ENCODE measurements around the gene SNX21.
"Not testable (repeated sequence)": the region's sequence is repeated elsewhere in the genome, so short reads cannot be mapped to it uniquely, and the experiment has no call there.

Gene SNX21

DNA sequence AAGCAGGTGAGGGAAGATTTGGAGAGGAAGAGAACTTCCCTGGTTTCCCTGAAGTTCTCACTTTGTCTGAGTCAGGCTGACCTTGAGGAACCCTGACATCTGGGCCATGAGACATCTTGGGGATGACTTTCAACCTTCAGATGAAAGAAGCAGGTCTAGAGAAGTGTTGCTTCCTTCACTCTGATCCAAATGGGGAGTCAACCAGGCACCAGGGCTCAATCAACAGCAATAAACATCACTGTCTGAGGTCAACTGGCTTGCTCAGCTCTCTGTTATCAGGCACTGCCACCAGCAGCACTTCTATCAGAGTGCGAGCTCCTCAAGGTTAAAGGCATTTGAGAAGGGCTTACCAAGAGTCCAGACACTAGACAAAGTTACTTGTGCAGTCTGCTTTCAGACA, 17.3 kb downstream of the SNX21 start:
- DNase-seq (ENCODE audit: low read depth in 2 of 2): no peak

DNA sequence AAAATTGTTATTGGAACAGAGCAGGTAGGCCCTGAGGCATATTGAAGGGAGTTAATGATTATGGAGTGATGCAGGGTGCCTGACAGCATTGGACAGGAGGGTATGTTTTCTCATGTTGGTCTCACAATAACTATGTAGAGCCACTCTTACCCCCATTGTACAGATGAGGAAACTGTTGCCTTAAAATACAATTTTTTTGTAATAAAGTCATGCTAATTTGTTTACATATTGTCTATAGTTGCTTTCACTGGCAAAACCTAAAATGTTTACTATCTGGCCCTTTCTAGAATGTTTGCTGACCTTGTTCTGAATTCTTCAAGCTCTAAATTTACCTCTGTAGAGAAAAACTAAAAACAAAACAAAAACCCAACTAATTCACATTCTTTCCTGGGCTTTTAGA, 17.9 kb downstream of the SNX21 start:
- DNase-seq (ENCODE audit: low read depth in 2 of 2): no peak

DNA sequence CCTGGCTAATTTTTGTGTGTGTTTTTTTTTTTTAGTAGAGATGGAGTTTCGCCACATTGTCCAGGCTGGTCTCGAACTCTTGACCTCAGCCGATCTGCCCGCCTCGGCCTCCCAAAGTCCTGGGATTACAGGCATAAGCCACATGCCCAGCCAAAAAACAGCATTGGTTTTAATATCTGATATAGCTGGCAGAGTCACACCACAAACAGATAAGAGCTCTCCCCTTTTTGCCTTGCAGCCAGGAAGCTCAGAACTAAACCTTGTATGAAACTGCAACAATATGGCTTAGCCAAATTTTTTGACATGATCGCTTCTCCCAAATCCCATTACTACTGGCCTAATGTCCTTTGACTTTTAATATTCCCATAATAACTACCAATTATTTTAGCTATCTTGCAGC, 18.7 kb downstream of the SNX21 start:
- no peak for DNase-seq (ENCODE audit: low read depth in 2 of 2)

DNA sequence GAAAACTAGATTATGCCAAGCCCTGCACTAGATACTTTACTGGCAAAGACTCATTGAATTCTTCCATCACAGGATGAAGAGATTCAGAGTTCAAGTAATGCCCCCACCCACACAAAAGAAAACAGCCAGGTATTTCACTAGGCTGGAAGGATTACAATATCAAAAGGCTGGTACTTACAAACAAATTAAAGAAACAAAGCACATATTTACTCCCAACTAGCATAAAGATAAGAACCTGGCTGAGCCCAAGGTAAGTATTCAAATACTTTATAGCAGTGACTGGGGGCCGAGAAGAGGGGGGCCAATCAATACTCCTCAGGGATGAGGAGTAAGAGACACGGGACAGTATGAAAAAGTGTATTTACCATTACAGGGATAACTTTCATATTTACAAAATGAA, 19.9 kb downstream of the SNX21 start:
- DNase-seq (ENCODE audit: low read depth in 2 of 2): no peak

DNA sequence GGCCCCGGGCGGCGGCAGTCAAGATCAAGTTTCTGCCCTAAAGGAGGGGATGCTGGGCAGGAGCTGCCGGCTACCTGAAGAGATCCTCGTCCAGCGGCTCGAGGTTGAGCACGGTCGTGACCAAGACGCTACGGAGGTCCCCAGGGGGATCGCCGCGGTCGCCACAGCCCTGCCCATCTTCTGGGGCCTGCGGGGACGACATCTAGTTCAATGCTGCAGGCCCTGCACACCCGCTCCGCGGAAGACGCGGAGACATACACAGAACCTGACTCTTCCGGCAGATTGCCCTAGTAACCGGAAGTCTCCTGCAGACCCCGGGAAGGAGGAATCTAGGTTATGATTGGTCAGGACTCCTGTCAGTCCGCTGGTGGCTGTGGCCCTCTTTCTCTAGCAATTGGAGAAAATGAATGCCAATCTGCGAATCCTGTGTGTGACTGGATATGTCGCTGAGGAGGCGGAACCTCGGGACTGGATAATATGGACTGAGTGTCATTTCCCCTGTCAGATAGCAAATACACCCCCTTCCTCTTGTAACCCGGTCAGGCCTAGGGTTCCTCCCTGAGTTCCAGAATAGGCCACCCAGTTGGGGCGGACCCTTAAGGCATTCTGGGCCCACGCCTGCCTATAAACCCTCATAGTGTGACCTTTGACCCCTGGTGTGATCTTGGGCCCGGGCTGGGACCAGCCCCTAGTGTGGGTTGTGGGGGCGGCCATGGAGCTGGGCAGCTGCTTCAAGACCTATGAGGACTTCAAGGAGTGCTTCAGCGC, 23.7 kb downstream of the SNX21 start, which contains the start of the genes ACOT8 and ZSWIM3:
Gene ACOT8 (minus strand): TSS at position 279 of the 768 bp plus-strand sequence. CDS start 77 bp downstream, at position 202.
Gene ZSWIM3 (plus strand): TSS at position 501 of the 768 bp plus-strand sequence. CDS start 212 bp downstream, at position 713.
- peak; percentile 81 to 87 for DNase-seq (ENCODE audit: low read depth in 2 of 2)

DNA sequence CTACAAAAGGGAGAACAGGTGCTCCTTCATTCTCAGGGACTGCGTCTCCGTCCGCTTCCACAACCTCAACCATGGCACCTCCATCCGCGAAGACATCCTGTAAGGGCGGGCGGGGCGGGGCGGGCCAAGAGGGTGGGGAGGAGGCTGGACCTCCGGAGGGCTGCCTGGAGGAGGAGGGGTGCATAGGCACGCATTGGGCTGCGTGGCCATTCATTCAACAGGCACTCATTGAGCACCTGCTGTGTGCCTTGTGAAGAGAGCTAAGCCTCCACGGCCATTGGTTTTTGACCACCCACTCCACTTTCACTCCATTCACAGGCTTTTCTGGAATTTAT, 24.2 kb downstream of the SNX21 start:
- DNase-seq (ENCODE audit: low read depth in 2 of 2): peak in 1 of 2 experiments; percentile 41

DNA sequence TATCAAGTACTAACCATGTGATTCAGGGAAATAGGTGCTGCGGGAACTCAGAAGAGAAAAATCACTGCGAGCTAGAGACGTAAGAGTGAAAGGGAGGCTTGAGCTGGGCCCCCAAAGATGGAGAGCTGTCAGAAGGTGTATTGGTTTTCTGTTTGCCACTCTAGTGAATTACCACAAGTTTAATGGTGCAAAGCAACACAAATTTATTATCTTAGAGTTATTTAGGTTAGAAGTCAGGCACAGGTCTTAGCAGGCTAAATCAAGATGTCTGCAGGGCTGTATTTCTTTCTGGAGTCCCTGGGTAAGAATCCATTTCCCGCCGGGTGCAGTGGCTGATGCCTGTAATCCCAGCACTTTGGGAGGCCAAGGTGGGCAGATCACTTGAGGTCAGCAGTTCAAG, 26.3 kb downstream of the SNX21 start:
- DNase-seq (ENCODE audit: low read depth in 2 of 2): no peak

DNA sequence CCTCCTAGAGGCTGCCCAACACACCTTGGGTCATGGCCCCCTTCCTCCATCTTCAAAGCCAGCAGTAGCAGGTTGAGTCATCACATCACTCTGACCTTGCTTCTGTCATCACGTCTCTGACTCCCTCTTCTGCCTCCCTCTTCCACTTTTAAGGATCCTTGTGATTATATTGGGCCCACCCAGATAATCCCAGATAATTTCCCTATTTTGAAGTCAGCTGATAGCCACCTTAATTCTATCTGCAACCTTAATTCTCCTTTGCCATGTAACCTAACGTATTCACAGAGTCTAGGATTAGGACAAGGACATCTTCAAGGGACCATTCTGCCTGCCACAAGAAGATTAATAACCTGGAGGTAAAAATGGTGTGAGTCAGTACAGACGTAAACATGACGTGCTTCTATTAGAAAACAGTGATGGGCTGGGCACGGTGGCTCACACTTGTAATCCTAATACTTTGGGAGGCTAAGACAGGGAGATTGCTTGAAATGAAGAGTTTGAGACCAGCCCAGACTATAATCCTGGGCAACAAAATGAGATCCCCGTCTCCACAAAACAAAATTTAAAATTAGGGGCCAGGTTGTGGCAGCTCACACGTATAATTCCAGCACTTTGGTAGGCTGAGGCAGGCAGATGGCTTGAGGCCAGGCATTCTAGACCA, 27.1 kb downstream of the SNX21 start:
- DNase-seq (ENCODE audit: low read depth in 2 of 2): no peak

DNA sequence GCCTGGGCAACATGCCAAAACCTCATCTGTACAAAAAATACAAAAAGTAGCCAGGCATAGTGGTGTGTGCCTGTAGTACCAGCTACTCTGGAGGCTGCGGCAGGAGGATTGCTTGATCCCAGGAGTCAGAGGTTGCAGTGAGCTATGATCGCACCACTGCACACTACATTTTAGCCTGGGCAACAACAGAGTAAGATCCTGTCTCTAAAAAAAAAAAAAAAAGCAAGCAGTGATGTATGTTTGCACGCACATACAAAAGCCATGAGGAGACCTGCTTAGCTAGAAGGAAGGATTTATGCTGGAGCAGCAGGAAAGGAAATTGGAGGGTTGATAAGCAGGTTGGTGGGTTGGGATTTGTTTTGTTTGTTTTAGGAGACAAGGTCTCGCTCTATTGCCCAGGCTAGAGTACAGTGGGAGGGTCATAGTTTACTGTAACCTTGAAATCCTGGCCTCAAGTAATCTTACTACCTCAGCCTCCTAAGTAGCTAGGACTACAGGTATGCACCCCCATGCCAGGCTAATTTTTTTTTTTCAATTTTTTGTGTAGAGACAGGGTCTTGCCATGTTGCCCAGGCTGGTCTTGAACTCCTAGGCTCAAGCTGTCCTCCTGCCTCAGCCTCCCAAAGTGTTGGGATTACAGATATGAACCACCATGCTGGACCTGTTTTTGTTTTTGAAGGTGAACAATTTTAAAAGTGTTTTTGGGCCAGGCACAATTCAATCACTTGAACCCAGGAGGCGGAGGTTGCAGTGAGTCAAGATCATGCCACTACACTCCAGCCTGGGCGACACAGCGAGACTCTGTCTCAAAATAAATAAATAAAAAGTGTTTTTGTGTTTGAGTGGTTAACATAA, 27.8 kb downstream of the SNX21 start:
- DNase-seq (ENCODE audit: low read depth in 2 of 2): no peak

DNA sequence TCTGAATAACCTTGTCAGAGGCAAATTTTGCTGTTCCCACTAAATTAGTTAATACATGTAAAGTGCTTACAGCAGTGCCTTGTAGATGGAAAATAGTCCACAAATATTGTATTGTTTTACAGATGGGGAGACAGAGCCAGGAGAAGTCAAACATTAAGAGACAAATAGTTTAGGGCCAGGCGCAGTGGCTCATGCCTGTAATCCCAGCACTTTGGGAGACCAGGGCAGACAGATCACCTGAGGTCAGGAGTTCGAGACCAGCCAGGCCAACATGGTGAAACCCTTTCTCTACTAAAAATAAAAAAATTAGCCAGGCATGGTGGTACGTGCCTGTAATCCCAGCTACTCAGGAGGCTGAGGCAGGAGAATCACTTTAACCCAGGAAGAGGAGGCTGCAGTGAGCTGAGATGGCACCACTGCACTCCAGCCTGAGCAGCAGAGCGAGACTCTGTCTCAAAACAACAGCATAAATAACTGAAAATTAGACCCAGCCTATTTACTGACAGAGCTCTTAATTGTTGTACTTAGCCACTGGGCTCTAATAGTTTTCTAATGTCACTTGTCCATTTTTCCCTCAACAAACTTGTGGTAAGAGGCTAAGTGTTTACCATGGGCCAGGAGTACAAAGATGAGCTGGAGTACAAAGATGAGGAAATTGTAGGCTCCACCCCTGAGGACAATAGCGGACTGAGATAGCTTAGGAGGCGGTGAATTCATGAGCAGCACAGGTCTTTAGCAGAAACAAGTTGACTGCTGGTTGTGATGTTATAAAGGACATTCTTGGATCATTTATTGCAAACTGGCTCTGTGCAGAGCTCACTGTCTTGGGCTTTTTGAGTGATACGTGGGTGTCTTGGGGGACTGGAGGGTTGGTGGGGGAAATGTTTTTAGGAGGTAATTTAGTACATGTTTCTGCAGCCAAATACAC, 30.2 kb downstream of the SNX21 start:
- DNase-seq (ENCODE audit: low read depth in 2 of 2): no peak

DNA sequence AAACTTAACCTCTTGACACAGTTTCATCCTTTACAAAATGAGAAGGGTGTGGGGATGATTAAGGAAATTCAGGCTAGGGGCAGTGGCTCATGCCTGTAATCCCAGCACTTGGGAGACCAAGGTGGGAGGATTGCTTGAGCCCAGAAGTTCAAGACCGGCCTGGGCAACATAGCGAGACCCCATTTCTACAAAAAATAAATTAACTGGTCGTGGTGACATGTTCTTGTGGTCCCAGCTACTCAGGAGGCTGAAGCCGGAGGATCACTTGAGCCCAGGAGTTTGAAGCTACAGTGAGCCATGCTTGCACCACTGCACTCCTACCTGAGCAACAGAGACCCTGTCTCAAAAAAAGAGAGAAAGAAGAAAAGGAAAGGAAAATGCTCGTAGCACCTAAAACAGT, 32.9 kb downstream of the SNX21 start:
- DNase-seq (ENCODE audit: low read depth in 2 of 2): no peak

DNA sequence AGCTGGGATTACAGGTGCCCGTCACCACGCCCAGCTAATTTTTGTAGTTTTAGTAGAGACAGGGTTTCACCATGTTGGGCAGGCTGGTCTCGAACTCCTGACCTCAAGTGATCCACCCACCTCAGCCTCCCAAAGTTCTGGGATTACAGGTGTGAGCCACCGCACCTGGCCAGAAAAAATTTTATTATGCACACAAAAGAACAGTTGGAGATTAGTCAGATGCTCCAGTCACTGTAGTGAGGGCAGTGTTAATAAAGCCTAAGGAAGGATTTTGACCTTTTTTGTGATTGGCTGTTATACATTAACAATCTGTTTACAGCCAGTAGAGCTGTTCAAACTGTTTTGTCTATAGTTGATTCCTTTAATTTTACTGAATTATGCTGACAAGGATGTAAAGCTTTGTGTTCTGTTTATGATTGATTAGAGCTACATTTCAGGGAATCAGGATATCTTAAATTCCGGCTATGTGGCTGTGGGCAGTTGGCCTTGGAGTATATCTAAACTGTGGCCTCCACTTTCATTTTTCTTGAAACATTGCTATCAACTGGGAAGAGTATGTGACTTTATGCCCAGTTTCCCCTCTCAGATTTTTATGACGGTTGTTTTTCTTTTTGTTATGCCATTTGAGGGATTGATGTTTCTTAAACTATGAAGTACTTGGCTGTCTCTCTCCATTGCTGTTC, 33.7 kb downstream of the SNX21 start:
- no peak for DNase-seq (ENCODE audit: low read depth in 2 of 2)

DNA sequence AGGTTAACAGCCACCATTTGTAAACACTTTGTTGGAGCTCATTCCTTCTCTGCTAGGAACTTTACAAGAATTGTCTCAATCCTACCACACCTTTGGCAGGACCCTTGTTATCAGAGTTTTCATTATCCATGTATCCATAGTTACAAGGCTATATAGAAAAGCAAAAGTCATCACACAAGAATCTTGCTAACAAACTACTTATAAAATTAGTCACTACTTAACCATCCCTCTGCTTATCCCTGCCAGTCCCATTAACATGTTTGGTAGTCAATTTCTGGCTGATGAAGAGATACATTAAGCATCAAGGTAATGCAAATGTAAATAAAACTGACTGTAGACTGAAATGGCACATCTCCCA, 34.2 kb downstream of the SNX21 start:
- DNase-seq (ENCODE audit: low read depth in 2 of 2): no peak

DNA sequence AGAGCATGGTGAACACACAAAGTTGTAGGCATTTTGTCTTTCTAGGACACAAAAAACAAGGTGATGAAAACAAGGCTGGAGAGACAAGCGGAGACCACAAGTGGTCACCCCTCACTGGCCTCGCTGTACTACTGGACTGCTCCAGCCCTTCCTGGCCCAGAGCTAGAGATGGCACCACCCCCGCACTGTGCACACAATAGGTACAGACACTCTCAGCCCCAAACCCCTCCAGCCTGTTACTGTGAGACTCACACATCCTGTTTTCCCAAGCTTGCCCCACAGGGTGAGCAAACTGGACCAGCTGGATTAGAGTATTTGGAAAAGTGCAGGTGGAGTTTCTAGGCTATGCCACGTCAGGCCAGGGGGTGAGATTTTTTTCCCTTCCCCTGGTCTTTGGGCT, 39.0 kb downstream of the SNX21 start:
- DNase-seq (ENCODE audit: low read depth in 2 of 2): no peak

DNA sequence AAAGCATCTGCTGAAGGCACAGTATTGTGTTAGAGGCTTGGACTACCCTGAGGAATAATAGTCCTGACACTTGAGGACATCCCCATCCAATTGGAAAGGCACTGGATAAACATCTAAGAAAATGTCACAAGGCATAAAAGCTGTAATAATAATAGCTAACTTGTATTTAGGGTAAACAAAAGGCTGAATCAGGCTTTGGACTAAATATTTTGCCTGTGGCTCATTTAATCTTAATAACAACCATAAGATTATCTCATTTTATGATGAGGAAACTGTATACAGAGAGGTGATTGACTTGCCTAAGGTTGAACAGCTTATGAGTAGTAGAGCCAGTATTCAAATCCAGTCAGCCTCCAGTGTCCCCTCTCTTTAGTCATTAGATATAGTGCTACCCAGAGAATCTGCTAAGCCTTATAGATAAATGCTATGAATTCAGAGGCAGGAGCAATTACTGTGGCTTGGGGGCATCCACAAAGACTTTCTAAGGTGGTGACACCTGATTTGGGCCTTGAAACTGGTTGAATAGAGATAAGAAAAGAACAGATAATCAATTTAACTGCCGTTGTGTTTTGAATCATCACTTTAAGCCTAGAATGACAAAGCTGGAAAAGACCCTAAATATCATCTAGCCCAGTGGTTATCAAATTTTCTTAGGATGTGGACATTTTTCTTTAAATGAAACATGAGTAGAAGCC, 40.0 kb downstream of the SNX21 start:
- no peak for DNase-seq (ENCODE audit: low read depth in 2 of 2)

DNA sequence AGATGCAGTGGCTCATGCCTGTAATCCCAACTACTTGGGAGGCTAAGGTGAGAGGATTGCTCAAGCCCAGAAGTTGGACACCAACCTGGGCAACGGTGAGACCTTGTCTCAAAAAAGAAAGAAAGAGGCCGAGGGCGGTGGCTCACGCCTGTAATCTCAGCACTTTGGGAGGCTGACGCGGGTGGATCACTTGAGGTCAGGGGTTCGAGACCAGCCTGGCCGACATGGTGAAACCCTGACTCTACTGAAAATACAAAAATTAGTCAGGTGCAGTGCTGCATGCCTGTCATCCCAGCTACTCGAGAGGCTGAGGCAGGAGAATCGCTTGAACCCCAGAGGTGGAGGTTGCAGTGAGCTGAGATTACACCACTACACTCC, 40.5 kb downstream of the SNX21 start:
- not testable (repeated sequence) for DNase-seq (ENCODE audit: low read depth in 2 of 2)

DNA sequence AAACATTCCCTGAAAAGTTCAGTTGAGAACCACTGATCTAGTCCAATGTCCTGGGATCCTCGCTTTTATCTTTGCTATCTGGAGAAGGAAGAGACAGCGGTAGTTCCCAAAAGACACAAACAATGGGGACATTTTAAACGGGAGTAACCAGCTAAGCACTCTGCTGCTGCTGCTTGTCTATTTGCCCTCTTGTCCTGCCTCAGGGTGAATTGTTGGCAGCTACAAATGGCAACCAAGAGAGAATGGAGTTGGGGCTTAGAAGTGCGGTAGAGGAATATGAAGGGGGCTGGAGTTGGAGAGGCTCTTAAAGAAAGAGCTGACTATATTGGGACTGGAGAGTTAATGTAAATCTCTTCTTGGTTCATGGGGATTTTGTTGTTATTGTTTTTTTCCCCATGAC, 41.0 kb downstream of the SNX21 start:
- DNase-seq (ENCODE audit: low read depth in 2 of 2): no peak

DNA sequence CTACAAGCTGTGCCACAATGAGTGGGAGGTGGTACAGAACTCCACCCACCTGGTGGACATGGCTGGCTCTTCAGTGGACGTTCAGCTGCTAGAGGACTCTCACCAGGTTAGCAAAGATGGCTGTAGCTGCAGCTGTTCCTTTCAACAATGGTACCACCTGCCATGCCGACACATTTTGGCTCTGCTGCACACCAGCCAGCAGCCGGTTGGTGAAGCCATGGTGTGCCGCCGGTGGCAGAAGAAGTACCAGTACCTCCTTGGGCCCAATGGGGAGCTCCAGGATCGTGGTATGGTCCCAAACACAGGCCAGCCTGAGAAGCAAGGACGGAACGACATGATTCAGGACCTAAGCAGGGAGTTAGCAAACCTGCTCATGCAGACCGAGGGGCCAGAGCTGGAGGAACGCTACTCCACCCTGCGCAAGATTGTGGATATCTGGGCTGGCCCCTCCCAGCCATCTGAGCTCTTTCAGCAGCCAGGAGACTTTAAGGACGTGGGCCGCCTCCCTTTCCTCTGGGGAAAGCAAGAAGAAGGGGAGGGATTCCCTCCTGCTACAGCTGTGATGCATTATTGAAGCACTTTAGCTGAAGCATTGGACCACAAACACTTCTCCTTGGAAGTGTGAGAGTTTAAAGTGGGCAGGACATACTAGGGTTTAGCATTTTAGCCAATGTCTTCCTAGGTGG, 44.6 kb downstream of the SNX21 start:
- no peak for DNase-seq (ENCODE audit: low read depth in 2 of 2)

DNA sequence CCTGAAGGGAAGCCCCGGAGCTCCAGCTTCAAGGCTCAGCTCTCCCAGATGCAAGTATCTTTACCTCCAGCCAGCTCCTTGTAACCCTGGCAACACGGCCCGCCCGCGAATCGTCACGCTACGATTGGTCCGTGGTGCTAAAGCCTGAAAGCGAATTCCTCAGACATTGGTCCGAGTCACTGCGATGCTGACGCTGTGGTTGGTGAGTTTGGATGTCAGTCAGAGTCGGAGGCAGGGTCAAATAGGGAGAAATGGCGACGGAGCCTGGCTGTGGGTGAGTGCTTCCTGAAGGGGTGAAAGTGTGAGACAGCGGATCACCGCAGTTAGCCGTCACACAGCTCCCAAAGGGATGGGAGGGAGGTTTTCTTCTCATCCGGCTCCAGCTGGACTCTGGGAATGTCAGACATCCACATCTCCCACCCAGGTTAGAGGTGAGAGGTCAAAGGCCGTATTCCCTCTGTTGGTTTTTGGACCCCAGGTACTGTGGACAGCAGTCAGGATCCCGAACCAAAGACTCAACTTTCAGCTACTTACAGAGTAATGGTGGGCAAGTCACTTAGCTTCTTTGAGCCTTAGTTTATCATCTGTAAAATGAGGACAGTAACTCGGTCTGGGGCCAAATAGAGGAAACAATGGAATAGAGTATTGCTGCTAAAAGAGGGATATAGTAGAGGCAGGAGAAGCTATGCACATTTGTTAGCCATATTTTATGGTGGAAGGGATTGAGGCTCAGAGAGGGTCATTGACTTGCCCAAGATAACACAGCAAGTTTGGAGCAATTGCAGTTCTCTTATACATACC, 47.6 kb downstream of the SNX21 start, which contains the start of gene ZSWIM1:
Gene ZSWIM1 (plus strand): TSS at position 240 of the 801 bp plus-strand sequence. CDS start 1,366 bp downstream, outside the sequence.
- peak; percentile 96 to 100 for DNase-seq (ENCODE audit: low read depth in 2 of 2)
